HG03342 (cell line): ENCODE data around the gene CDA.
A peak's percentile ranks its signal among the peaks of the same experiment; 100 is the strongest.

ENCODE experiments used
- ATAC-seq: cut with Tn5 transposase; IDR thresholded peaks from one replicate; pipeline ENCODE4 v1.9.1; 2021; ENCODE audit warnings: mild to moderate bottlenecking, moderate library complexity; ENCODE audit not compliant: unreplicated experiment

The CDA gene

GRCh38 chr1:20645414-20645813 is 56.5 kb downstream of the CDA start:
- ATAC-seq: no peak

GRCh38 chr1:20648438-20648837 is 59.5 kb downstream of the CDA start:
- ATAC-seq: no peak

GRCh38 chr1:20648946-20649345 is 60.0 kb downstream of the CDA start:
- no peak for ATAC-seq

GRCh38 chr1:20652300-20652699 is 63.4 kb downstream of the CDA start:
- ATAC-seq: no peak

- ATAC-seq: no peak
Observed at GRCh38 chr1:20654104-20654690, 65.3 kb downstream of the CDA start.

- ATAC-seq: no peak
Observed at GRCh38 chr1:20657024-20657423, 68.1 kb downstream of the CDA start.

GRCh38 chr1:20658166-20658915 is 69.4 kb downstream of the CDA start:
- ATAC-seq: no peak

GRCh38 chr1:20660363-20660762 is 71.5 kb downstream of the CDA start:
- no peak for ATAC-seq

GRCh38 chr1:20660847-20661206 is 71.9 kb downstream of the CDA start:
- ATAC-seq: no peak

- peak; percentile 96 for ATAC-seq
Observed at GRCh38 chr1:20661207-20662109, 72.6 kb downstream of the CDA start, which contains the start of gene DDOST. TSS of gene DDOST (minus strand) at chr1:20661369. CDS start at chr1:20661350, 19 bp downstream.

GRCh38 chr1:20662110-20662475 is 73.2 kb downstream of the CDA start:
- no peak for ATAC-seq

GRCh38 chr1:20663365-20663764 is 74.5 kb downstream of the CDA start:
- ATAC-seq: no peak

GRCh38 chr1:20663969-20664715 is 75.2 kb downstream of the CDA start:
- ATAC-seq: no peak

GRCh38 chr1:20665726-20666125 is 76.8 kb downstream of the CDA start:
- ATAC-seq: no peak

GRCh38 chr1:20666146-20666545 is 77.2 kb downstream of the CDA start:
- no peak for ATAC-seq

GRCh38 chr1:20666804-20667203 is 77.9 kb downstream of the CDA start:
- ATAC-seq: no peak
